GM06990 (cell line): Measurements from ENCODE around the gene TRPM3.

ENCODE experiments used
- DNase-seq: peaks from one replicate; pipeline ENCODE4 v3.0.0-alpha.2; 2011; ENCODE audit not compliant: insufficient read length; ENCODE audit errors: extremely low read depth
- H3K27me3 ChIP-seq: replicated peaks from 2 replicates; pipeline ENCODE4 v1.6.0; 2011; ENCODE audit warnings: low read length; ENCODE audit not compliant: control insufficient read depth, insufficient read depth
- H3K36me3 ChIP-seq: 2 replicates; pipeline ENCODE4 v1.5.1; 2011; ENCODE audit warnings: low read length; ENCODE audit not compliant: control insufficient read depth, insufficient read depth
- H3K4me3 ChIP-seq: replicated peaks from 2 replicates; pipeline ENCODE4 v1.5.1; 2011; ENCODE audit warnings: low read depth, mild to moderate bottlenecking, control low read depth, low read length
- TF ChIP-seq, protein P1 (sequence below): IDR thresholded peaks from 2 replicates; pipeline ENCODE4 v1.5.1; 2011; ENCODE audit warnings: low read length, control low read depth, mild to moderate bottlenecking, inconsistent platforms; ENCODE audit not compliant: insufficient read depth, poor library complexity, severe bottlenecking

Gene TRPM3

DNA sequence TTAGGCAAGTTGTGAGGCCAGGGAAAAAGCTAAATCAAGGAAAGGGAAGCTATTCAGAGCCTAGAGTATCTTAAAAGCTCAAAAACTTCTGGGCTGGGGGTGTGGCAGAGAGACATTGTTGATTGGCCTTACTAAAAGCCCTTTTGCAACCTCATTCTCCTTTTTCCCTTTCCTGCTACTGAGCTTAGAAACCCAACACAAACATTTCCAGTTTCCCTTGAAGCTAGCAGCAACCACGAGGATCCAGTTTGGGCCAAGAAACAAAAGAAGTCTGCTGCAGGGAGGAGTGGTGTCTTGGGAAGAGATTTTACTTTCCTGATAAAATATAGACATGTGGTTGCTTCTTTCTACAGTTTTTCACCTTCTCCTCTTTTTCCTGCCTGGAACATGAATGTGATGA, 571.5 kb downstream of the TRPM3 start:
- no peaks in the 10 kb centered on the region for H3K36me3 ChIP-seq
- no peaks in the 10 kb centered on the region for H3K27me3 ChIP-seq
- no peak for DNase-seq
- TF ChIP-seq, protein P1, sequence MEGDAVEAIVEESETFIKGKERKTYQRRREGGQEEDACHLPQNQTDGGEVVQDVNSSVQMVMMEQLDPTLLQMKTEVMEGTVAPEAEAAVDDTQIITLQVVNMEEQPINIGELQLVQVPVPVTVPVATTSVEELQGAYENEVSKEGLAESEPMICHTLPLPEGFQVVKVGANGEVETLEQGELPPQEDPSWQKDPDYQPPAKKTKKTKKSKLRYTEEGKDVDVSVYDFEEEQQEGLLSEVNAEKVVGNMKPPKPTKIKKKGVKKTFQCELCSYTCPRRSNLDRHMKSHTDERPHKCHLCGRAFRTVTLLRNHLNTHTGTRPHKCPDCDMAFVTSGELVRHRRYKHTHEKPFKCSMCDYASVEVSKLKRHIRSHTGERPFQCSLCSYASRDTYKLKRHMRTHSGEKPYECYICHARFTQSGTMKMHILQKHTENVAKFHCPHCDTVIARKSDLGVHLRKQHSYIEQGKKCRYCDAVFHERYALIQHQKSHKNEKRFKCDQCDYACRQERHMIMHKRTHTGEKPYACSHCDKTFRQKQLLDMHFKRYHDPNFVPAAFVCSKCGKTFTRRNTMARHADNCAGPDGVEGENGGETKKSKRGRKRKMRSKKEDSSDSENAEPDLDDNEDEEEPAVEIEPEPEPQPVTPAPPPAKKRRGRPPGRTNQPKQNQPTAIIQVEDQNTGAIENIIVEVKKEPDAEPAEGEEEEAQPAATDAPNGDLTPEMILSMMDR = no peak
- no peak overlapping the region for H3K4me3 ChIP-seq

DNA sequence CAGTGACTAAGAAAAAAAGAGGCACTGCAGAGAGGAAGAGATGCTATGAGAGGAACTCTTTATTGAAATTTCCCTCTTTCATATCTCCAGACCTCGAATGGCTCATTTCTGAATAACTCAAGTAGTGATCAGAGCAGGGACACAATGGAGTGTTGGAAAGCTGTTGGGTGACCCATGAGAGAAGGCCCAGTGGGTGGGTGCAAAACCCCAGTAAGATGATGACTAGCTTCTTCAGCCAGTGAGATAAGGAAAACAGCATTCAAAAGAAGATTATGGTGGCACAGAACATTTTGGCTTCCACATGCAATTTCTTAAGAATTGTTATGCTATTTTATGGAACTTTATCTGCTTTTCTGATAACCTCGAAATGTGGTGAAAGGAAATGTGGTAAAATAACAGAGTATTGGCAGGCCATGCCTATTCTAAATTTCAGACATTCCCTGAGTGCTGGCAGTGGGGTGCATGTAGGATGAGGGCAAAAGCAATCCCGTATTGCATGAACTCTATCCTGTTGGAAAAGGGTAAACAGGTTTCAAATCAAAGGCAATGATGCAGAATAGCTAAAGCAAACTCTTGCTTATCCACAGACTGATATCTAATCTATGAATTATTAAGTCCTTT, 579.0 kb downstream of the TRPM3 start:
- H3K27me3 ChIP-seq = no peaks in the 10 kb centered on the region
- TF ChIP-seq, protein P1 = no peak
- no peak for DNase-seq
- no peak overlapping the region for H3K4me3 ChIP-seq
- no peaks in the 10 kb centered on the region for H3K36me3 ChIP-seq

DNA sequence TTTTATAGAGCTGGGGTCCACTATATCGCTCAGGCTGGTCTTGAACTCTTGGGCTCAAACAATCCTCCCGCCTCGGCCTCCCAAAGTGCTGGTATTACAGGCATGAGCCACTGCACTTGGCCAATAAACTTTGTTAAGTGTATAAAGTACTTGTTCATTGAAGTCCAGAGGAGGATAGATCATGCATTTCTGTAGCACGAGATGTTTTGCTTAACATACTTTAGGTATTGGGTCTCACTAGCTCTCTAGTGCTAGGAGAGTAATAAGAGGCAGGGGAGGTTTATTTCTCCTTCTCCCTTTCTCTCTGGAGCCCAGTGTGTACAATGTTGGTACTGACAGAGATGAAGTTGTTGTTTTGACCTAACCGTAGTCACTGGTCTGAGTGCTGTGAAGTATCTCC, 581.4 kb downstream of the TRPM3 start:
- TF ChIP-seq, protein P1 = no peak
- no peak overlapping the region for H3K4me3 ChIP-seq
- no peaks in the 10 kb centered on the region for H3K27me3 ChIP-seq
- no peaks in the 10 kb centered on the region for H3K36me3 ChIP-seq
- no peak for DNase-seq

DNA sequence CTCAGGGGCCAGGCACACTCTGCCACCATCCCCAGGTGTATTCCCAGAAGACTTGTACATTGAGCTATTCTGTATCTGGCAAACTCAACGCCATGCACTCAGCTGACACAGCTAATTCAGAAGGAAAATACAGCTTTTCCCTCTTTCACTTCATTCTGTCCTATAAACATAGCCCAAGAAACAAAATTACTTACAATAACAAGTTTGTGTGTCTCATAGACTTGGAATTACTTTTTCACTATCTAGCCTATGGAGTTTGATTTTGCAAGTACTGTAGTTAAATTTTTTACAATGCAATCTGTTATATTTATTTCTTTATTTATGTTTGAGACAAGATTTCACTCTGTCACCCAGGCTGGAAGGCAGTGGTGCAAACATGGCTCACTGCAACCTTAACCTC, 581.9 kb downstream of the TRPM3 start:
- DNase-seq = no peak
- Histone ChIP-seq H3K27me3 (no peaks in the 10 kb centered on the region), H3K36me3 (no peaks in the 10 kb centered on the region), H3K4me3 (no peak overlapping the region)
- TF ChIP-seq, protein P1 = no peak

DNA sequence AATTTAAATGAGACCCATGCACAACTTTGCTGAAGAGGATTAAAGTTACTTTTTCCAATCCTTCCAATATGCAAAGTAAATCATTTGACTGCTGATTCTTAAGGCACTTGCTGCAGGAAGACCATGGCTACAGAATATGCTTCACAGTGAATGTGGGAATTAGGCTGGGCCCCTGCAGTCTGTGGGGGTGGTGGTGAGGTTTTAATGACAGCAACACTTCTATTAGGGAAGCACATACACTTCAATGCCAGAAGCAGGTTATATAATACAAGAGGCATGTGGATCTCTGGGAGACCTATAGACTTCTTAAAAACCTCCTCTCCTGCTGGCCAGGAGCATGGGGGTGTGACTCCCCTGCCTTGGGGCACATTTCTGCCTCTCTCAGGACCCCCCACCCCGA, 582.4 kb downstream of the TRPM3 start:
- Histone ChIP-seq H3K4me3 (no peak overlapping the region), H3K36me3 (no peaks in the 10 kb centered on the region), H3K27me3 (no peaks in the 10 kb centered on the region)
- no peak for DNase-seq
- TF ChIP-seq, protein P1 = no peak

DNA sequence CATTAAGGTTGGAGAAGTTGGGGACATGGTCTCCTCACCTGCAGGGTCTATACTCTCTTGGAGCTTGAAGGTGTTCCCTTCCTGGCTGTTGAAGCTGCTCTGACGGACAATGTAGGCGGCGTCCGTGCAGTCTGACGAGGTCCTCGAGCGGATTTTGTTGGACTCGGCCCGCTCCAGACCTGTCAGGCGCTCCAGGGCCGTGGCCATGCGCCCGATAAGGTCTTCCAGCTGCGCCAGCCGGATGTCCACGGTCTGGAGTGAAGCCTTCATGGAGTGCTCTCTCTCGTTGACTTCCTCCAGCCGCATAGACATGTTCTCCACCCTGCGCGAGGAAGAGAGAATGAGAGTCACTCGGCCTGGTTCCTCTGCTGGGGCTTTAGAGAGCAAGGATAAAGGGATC, 584.3 kb downstream of the TRPM3 start:
- H3K4me3 ChIP-seq = no peak overlapping the region
- TF ChIP-seq, protein P1 = no peak
- no peaks in the 10 kb centered on the region for H3K36me3 ChIP-seq
- H3K27me3 ChIP-seq = no peaks in the 10 kb centered on the region
- DNase-seq = no peak
